Embryonic facial prominence (tissue), 1 donor: Measurements from ENCODE around the gene COG2.

Experiments
- DNase-seq: peaks from one replicate; pipeline ENCODE4 v3.0.0-alpha.2; 2016; ENCODE audit errors: extremely low spot score

COG2 gene

DNA sequence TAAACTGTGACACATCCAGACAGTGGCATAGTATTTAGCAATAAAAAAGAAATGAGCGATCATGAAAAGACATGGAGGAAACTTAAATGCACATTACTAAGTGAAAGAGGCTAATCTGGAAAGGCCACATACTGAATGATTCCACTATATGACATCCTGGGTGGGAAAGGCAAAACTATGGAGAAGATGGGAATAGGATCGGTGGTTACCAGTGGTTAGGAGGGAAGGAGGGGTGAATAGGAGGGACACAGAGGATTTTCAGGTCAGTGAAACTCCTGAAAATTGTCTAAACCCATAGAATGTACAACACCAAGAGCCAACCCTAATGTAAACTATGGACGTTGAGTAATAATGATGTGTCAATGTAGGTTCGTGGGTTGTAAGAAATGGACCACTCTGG, 57.9 kb downstream of the COG2 start:
- no peak for DNase-seq

DNA sequence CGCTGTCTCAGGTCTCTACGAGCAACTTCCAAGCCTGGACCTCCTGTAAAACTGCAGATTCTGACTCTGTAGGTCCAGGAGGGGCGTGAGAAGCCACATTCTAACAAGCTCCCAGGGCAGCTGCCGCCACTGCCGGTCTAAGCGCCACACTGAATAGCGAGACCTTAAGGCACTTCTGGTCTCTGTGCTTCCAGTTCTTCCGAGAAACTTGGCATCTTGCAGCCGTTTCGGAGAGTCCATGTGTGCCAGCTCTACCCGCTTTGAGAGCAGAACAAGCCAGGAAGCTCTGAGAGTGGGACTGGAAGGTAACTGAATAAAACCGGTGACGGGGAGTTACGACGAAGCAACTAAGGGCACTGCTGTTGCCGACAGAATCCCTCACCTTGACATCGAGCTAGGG, 59.2 kb downstream of the COG2 start:
- DNase-seq = no peak

DNA sequence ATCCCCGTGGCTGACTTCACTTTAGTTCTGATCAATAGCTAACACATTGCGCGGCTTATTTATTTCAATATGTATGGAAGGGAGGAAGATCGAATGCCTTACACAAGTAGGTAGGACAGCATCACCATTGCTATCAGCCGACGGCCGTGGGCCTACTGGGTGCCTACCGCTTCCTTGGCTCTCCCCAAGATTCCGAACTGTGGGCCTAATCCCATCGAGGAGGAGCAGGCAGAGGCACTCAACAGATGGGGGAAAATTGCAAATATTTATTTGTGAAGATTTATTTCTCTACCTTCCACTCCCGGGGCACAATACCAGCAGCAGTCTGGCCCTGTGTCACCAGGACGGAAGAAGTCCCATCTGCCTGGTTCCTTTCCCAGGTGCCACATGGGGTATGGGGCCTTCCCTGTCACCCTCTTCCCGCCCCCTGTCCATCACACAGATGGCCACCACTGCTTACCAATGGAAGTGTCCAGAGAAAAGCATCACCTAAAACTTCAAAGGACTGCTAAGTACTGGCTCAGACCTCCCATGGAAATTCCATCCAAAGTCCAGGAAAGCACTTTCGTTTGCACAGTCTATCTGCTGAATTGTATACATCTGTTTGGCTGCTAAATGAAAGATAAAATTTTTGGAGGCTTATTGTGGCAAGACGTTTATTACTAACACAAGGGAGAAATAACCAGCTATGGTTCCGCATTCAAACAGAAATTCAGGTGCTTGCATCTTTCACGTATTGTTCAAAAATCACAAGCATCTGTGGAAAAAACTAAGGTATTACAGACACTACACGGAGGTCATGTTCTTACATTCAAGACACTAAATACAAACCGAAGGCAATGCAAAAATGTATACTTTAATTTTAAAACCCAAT, 59.9 kb downstream of the COG2 start:
- no peak for DNase-seq

DNA sequence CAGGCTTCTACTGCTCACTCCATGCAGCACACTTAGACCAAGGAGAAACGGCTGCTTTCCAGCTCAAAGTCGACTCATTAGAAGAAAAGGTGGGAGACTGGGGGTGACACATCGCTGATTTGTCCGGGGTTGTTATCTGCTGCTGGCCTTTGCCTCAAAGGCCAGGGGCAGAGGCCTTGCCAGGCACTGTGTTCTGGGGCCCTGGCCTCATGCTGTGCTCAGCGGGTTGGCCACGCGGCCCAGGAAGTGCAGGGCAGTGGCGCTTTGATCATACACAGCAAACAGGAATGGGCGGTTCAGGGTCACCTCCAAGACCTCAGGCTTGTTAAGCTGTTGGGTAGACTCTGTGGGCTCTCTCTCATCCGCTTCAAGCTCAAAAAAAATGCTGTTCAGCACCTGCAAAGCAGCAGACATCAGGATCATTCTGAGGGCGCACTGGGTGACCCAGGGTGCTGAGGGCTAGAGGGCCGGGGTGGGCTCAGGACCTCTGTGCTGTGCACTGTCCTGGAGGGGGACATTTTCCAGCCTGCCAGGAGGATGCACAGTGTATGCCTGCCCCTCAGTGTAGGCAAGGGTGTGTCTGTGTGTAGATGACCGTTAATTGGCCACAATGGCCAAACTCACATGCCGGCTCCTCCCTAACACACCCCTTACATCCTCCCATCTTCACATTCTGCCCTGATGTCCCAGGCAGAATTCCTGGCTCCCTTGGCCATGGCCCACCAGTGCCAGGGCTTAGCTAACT, 60.8 kb downstream of the COG2 start:
- DNase-seq = no peak

DNA sequence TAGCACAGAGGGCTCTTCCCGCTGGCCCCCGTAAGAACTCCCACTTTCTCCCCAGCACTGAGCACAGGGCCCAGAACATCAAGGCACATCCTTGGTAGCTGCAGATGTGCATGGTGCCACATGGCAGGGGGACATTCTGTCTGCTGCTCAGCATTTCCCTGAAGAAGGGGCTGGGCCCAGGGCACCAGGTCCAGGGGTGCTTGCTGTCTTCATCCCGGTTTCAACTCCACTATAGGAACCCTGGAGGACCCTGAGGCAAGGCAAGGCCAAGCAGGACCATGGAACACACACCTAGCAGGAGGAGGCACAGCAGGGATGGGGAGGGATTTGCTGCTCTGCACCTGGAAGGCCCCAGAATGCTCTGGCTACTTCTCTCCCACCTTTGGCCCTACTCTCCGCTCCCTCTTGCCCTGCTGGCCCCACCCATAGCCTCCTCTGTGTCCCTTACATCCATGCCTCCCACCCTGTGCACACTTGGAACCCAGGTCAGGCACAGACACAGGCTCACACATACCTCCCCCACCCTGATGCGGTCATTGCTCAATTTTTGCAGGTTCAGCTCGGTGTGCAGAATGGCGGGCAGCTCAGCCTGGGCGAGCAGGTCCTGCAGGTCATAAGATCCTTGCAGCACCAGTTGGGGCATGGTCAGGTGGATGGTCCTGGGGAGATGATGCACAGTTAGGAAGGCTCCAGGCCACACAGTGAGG, 61.6 kb downstream of the COG2 start:
- DNase-seq = no peak

DNA sequence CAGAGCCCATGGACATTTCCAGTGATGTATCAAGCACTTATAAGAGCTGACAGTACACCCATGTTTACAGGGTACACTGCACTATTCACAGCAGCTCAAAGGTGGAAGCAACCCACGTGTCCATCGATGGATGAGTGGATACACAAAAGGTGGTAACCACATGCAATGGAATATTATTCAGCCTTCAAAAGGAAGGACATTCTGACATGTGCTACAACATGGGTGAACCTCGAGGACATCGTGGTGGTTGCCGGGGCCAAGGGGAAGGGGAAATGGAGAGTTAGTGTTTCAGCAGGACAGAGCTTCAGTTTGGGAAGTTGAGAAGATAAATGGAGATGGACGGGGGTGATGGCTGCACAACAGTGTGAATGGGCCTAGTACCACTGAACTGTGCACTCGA, 62.5 kb downstream of the COG2 start:
- DNase-seq = no peak

DNA sequence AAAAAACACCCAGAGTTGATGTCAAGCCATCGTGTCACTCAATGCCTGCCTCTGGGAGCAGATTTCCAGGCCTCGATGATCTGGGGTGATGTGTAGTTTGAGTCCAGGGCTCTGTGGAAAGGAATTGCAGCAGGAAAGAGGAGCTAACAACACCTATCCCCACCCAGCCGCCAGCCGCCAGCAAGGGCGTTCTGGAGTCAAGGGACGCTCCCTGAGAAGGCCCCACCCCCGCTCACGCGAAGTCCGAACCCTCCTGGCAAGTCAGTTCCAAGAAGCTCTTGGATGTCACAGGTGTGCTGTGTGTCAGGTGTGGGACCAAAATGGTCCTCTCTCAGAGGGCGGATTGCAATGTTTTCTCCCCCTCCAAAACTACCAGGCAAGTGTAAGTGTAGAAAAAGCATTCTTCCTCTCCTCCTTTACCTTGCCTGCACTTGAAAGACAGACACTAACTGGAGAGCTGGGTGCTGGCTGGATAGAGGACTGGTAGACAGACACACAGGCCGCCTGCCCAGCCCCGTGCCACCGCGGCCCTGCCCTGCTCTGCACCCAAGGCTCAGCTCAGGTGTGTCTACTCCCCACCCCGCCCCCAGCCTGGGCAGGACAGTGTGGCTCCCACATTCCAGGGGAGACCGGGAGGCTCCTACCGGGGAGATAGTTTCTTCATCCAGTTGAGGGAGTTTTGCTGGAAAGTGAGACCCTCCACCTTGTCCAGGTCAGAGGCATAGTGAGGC, 63.2 kb downstream of the COG2 start:
- DNase-seq = no peak

DNA sequence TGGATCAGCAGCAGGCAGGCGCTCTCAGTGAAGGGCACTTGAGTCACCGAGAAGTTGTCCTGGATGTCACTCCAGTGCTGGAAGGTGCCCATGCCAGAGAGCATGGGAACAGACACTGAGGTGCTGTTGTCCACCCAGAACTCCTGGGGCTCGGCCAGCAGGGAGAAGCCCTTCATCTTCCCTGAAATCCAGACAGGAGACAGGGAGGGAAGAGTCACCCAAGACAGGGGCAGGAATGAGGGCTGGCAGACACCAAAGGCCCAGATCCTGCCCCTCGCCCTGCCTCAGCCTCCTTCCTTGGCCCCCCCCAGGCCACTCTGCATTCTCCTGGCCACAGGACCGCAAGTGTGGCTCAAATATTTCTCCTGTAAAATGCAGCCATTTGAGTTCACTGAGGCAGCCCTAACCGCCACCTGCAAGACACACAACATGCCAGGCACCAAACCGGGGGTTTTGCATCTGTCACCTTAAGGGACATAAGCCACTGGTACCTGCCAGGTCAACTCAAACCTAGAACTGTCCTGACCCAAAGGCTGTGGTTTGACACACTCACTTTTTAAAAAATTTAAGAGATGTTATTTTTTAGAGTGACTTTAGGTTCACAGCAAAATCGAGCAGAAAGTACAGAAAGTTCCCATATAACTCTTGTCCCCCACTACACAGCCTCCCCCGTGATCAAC, 63.9 kb downstream of the COG2 start:
- no peak for DNase-seq

DNA sequence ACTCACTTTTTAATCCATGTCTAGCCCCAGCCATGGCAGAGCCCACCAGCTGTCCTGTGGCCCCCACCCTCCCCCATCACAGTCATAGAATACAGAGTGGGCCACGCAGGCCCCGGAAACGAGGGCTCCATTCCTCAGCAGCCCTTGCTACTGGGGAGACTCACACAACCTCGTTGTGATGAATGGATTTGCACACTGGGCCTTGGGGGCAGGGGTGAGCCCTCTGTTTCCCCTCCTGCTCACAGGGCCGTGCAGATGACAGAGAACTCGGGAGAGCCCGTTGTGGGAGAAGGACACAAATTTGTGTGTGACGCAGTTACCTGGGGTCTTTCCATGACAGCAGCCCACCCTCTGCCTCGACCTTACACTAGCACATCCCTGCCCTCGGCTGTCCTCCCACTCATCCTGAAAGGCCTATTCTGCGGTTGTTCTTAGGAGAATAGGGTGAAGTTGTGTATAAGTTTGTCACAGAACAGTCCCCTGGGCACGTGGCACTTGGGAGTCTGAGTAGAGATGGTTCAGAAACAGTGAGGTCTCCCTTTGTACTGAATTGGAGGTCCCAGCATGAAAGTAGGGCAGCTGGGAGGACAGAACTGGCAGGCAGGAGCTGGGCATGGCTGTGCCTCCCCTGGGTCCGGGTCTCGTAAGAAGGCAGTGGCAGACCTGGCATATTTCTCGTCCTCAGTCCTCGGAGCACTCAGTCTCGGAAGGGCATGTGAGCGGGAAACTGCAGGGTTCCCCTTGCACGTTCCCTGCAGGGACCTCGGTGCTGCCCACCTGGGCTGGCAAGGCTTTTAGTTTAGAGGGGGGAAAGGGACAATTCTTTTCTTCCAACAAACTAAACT, 64.8 kb downstream of the COG2 start:
- DNase-seq = no peak

DNA sequence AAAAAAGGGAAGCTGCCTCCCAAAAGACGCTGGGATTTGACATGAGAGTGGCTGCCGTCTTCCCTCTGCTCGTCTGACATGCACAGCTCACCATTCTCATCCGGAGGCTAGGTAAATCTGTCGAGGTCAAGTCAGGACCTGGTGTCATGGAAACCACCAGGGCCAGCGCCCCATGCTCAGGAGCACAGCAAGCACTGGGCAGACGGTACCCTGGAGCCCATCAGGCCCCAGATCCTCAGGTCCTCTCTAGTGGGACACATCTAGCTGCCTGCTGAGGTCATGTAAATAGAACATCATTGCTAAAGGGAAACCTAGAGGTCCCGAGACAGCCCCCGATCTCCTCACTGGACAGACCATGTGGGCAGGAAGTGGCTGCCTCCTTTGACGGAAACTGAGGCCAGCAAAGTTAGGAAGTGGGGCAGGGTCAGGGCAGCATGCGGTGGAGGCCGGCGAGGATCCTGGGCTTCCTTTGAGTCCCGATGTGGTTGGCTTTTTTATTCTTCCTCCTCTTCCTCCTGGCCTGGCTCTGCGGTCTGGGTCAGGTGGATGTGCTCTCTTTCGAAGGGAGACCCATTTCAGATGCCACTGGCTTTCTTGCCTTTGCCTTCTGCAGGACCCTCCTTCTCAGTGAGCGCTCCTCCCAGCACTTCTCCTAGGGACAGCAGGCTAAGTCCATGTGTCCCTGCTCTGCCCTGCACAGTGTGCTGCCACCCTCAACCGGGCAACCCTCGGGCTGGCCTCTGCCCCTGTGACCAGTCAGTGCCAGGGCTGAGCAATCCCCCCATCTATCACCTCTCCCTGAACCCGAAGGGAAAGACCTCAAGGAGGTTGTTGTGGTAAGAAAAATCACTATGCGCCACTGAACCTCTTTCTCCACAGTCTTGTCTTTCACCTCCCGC, 65.7 kb downstream of the COG2 start:
- no peak for DNase-seq

DNA sequence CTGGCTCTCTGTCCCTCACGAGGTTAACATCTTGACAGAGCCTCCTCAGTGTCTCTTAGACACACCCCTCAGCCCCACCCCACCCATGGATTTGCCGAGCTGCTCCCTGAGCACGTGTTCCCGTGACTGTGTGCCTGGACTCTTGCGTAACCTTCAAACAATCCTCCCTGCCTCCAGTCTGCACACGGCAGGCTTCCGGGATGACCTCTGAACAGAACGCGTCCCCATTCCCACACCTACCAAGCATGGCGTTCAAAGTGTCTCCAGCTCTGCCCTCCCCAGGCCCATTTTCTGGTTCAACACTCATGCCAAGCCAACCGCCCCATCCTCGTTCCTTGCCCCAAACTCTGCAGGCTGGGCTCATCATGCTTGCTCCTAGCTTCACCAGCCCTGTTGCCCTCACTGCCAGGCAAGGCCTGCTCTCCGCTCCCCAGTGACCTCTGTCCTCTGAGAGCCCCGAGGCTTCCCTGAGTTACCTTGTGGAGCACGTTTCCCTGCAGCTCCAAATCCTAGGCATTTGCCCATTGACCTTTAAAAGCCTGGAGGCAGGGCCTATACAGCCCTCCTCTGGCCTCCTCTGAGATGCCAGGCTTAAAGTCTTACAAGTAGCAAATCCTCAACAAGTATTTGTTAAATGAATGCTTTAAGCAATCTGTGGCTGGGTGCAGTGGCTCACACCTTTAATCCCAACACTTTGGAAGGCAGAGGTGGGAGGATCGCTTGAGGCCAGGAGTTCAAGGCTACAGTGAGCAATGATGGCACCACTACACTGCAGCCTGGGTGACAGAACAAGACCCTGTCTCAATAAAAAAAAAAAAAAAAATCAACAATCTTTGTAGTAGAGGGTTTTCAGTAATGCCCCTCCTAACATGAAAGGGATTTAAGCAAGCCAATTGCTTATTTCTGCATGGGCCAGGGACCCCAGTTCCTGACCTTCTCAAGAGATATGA, 66.6 kb downstream of the COG2 start:
- no peak for DNase-seq

DNA sequence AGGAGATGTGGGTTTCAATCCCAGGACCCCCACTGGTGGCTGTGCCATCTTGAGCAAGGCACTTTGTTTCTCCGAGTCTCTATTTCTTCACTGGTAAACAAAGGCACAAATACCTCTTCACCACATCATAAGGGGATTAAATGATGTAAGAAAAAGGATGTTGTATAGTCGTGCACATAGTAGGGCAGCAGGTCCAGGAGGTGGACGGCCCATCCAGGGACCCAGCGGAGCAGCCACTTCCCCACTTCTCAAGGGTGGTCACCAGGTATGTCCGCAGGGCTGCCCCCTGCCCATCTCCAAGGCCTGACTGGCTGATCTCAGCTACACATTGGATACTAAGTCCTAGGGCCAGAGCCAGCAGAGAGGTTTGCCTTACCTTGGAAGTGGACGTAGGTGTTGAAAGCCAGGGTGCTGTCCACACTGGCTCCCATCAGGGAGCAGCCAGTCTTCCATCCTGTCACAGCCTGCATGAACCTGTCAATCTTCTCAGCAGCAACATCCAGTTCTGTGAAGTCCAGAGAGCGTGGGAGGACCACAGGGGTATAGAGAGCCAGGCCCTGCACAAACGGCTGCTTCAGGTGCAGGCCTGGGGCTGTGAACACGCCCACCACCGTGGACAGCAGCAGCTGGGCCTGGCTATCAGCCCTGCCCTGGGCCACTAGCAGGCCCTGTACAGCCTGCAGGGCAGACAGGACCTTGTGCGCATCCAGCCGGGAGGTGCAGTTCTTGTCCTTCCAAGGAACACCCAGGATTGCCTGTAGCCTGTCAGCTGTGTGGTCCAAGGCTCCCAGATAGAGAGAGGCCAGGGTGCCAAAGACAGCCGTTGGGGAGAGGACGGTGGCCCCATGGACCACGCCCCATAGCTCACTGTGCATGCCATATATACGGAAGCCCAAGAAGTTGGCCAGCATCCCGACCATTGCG, 67.6 kb downstream of the COG2 start:
- DNase-seq = no peak

DNA sequence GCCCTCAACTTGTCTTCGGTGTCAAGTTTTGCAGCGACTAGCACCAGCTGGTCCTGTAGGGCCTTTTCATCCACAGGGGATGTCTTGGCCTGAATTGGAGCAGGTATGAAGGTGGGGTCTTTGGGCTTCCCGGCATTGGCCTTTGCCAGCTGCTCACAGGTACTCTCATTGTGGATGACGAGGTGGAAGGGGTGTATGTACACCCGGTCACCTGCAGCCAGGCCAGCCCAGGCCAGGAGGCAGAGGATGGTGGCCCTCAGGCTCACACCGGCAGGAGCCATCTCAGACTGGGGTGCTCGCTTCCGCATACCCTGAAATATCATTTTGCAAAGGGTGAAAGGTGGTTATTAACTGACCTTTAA, 68.2 kb downstream of the COG2 start:
- DNase-seq = no peak

DNA sequence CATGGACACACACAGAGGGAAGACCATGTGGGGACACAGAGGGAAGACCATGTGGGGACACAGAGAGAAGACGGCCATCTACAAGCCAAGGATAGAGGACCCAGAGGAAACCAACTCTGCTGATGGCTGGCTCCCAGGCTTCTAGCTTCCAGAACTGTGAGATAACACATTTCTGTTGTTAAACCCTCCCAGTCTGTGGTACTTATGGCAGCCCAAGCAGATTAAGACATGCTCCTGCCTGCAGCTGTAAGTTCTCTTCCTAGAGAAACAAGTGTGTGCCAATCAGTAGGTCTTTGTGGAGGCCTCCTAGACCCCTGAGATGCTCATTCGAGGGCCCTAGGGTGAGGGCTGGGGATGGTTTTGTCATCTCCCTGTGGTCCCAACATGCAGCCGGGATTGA, 69.0 kb downstream of the COG2 start:
- no peak for DNase-seq

DNA sequence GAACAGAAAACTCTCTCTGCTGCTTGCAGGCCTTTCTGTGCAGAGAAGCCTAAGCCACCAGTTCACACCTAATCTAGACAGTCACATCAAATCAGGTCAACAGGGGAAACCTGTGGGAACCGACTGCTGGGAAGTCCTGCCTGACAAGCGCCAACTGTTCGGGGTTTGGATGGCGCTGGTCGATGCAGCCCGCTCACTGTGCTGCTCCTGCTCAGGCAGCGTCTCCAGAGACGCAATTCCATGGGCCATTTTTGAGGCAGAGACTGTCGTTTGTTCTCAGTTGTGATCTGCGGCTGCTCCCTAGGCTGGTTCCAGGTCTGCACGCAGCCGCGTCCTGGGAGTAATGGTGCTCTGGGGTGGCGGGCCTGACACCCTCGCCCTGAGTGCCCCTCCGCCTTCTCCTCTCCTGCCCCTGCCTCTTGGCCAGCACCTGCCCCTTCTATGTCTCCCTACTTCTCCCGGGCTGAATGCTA, 70.2 kb downstream of the COG2 start:
- DNase-seq = no peak

DNA sequence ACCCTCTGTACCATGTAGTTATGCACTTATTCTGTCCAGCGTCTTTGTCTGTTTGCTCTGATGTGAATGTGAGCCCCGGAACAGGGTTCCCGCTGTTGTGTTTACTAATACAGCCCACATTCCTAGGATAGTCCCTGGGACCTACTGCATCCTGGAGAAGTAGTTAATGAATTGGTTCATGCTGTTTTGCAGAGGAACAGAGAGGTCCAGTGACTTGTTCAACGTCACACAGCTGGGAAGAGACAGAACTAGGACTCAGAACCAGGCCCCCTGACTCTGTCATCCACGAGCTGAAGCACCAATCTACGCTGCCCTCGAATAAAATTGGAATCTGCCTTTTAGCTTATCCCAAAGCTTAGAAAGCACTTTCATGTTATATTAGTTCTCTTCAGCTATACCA, 70.9 kb downstream of the COG2 start:
- DNase-seq = no peak

DNA sequence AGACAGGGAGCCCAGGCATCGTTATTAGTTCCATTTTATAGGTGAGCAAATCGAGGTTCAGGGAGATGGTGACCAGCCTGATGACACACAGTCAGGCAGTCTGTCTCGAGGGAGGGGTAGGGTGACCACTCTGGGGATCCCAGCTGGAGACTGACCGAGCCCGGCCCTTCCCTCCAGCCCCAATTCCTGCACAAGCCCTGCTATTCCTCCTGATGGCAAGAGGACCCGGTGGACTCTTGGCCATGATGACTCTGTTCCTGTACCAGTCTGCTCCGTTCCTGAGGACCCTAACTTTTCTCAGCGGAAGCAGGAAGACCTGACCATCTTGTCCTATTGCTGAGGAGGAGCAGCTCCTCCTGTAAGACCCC, 71.2 kb downstream of the COG2 start:
- DNase-seq = no peak
